Measurements from ENCODE around the gene EDC3.

EDC3 gene

GRCh38 chr15:74724570-74725224 lies 28.9 kb upstream of the EDC3 start:
- peaks cover 4% of the 10 kb centered on the region; the same call in 1 of the 2 replicates for H3K9me3 ChIP-seq (ENCODE audit: control insufficient read depth, insufficient read depth, low read length)
- no peaks in the 10 kb centered on the region for H3K36me3 ChIP-seq (ENCODE audit: insufficient read depth, low read length)
- peaks cover 5% of the 10 kb centered on the region; the same call in 1 of the 2 replicates for H3K4me1 ChIP-seq (ENCODE audit: insufficient read depth, low read length)
- no peak overlapping the region for H3K9ac ChIP-seq (ENCODE audit: low read depth, low read length)

- peaks cover 5% of the 10 kb centered on the region; the same call in 1 of the 2 replicates for H3K4me1 ChIP-seq (ENCODE audit: insufficient read depth, low read length)
- peaks cover 4% of the 10 kb centered on the region; the same call in 1 of the 2 replicates for H3K9me3 ChIP-seq (ENCODE audit: control insufficient read depth, insufficient read depth, low read length)
- H3K9ac ChIP-seq (ENCODE audit: low read depth, low read length), result no peak overlapping the region
- no peaks in the 10 kb centered on the region for H3K36me3 ChIP-seq (ENCODE audit: insufficient read depth, low read length)
These were observed 28.0 kb upstream of the EDC3 start for GRCh38 chr15:74723754-74724334.

GRCh38 chr15:74723187-74723586 lies 27.4 kb upstream of the EDC3 start:
- H3K36me3 ChIP-seq (ENCODE audit: insufficient read depth, low read length), result no peaks in the 10 kb centered on the region
- H3K9ac ChIP-seq (ENCODE audit: low read depth, low read length), result no peak overlapping the region
- H3K4me1 ChIP-seq (ENCODE audit: insufficient read depth, low read length), result peaks cover 5% of the 10 kb centered on the region; the same call in 1 of the 2 replicates
- H3K9me3 ChIP-seq (ENCODE audit: control insufficient read depth, insufficient read depth, low read length), result peaks cover 4% of the 10 kb centered on the region; the same call in 1 of the 2 replicates

GRCh38 chr15:74722591-74722990 lies 26.8 kb upstream of the EDC3 start:
- peaks cover under 1% of the 10 kb centered on the region; the same call in 1 of the 2 replicates for H3K9me3 ChIP-seq (ENCODE audit: control insufficient read depth, insufficient read depth, low read length)
- H3K4me1 ChIP-seq (ENCODE audit: insufficient read depth, low read length), result peaks cover 5% of the 10 kb centered on the region; the same call in 1 of the 2 replicates
- no peaks in the 10 kb centered on the region for H3K36me3 ChIP-seq (ENCODE audit: insufficient read depth, low read length)
- no peak overlapping the region for H3K9ac ChIP-seq (ENCODE audit: low read depth, low read length)

- no peak overlapping the region for H3K9ac ChIP-seq (ENCODE audit: low read depth, low read length)
- no peaks in the 10 kb centered on the region for H3K9me3 ChIP-seq (ENCODE audit: control insufficient read depth, insufficient read depth, low read length)
- H3K4me1 ChIP-seq (ENCODE audit: insufficient read depth, low read length), result no peaks in the 10 kb centered on the region
- no peaks in the 10 kb centered on the region for H3K36me3 ChIP-seq (ENCODE audit: insufficient read depth, low read length)
These were observed 20.8 kb upstream of the EDC3 start for GRCh38 chr15:74716651-74717050.

GRCh38 chr15:74712311-74712710 lies 16.5 kb upstream of the EDC3 start:
- no peak overlapping the region for H3K9ac ChIP-seq (ENCODE audit: low read depth, low read length)
- H3K36me3 ChIP-seq (ENCODE audit: insufficient read depth, low read length), result no peaks in the 10 kb centered on the region
- no peaks in the 10 kb centered on the region for H3K4me1 ChIP-seq (ENCODE audit: insufficient read depth, low read length)
- no peaks in the 10 kb centered on the region for H3K9me3 ChIP-seq (ENCODE audit: control insufficient read depth, insufficient read depth, low read length)

- H3K9ac ChIP-seq (ENCODE audit: low read depth, low read length), result no peak overlapping the region
- no peaks in the 10 kb centered on the region for H3K36me3 ChIP-seq (ENCODE audit: insufficient read depth, low read length)
- H3K4me1 ChIP-seq (ENCODE audit: insufficient read depth, low read length), result no peaks in the 10 kb centered on the region
- H3K9me3 ChIP-seq (ENCODE audit: control insufficient read depth, insufficient read depth, low read length), result no peaks in the 10 kb centered on the region
These were observed 14.7 kb upstream of the EDC3 start for GRCh38 chr15:74710319-74711094.

GRCh38 chr15:74709892-74710291 lies 14.1 kb upstream of the EDC3 start:
- no peaks in the 10 kb centered on the region for H3K4me1 ChIP-seq (ENCODE audit: insufficient read depth, low read length)
- H3K9ac ChIP-seq (ENCODE audit: low read depth, low read length), result no peak overlapping the region
- no peaks in the 10 kb centered on the region for H3K36me3 ChIP-seq (ENCODE audit: insufficient read depth, low read length)
- H3K9me3 ChIP-seq (ENCODE audit: control insufficient read depth, insufficient read depth, low read length), result no peaks in the 10 kb centered on the region

- H3K4me1 ChIP-seq (ENCODE audit: insufficient read depth, low read length), result no peaks in the 10 kb centered on the region
- no peaks in the 10 kb centered on the region for H3K9me3 ChIP-seq (ENCODE audit: control insufficient read depth, insufficient read depth, low read length)
- no peak overlapping the region for H3K9ac ChIP-seq (ENCODE audit: low read depth, low read length)
- H3K36me3 ChIP-seq (ENCODE audit: insufficient read depth, low read length), result no peaks in the 10 kb centered on the region
These were observed 13.2 kb upstream of the EDC3 start for GRCh38 chr15:74709011-74709410.

- Histone ChIP-seq H3K9me3 (ENCODE audit: control insufficient read depth, insufficient read depth, low read length) (no peaks in the 10 kb centered on the region), H3K4me1 (ENCODE audit: insufficient read depth, low read length) (peaks cover 6% of the 10 kb centered on the region; the same call in 1 of the 2 replicates), H3K9ac (ENCODE audit: low read depth, low read length) (peak overlapping the region; percentile 68; the same call in 1 of the 2 replicates), H3K36me3 (ENCODE audit: insufficient read depth, low read length) (no peaks in the 10 kb centered on the region)
These were observed 984 bp upstream of the EDC3 start for GRCh38 chr15:74696808-74697207.

GRCh38 chr15:74696398-74696729 lies 540 bp upstream of the EDC3 start:
- Histone ChIP-seq H3K9ac (ENCODE audit: low read depth, low read length) (peak overlapping the region; percentile 68), H3K36me3 (ENCODE audit: insufficient read depth, low read length) (no peaks in the 10 kb centered on the region), H3K4me1 (ENCODE audit: insufficient read depth, low read length) (peaks cover 6% of the 10 kb centered on the region; the same call in 1 of the 2 replicates), H3K9me3 (ENCODE audit: control insufficient read depth, insufficient read depth, low read length) (no peaks in the 10 kb centered on the region)

- Histone ChIP-seq H3K36me3 (ENCODE audit: insufficient read depth, low read length) (no peaks in the 10 kb centered on the region), H3K9me3 (ENCODE audit: control insufficient read depth, insufficient read depth, low read length) (no peaks in the 10 kb centered on the region), H3K9ac (ENCODE audit: low read depth, low read length) (no peak overlapping the region), H3K4me1 (ENCODE audit: insufficient read depth, low read length) (peaks cover 6% of the 10 kb centered on the region; the same call in 1 of the 2 replicates)
These were observed 3.5 kb downstream of the EDC3 start for GRCh38 chr15:74692327-74692726.

- no peaks in the 10 kb centered on the region for H3K9me3 ChIP-seq (ENCODE audit: control insufficient read depth, insufficient read depth, low read length)
- H3K36me3 ChIP-seq (ENCODE audit: insufficient read depth, low read length), result no peaks in the 10 kb centered on the region
- H3K4me1 ChIP-seq (ENCODE audit: insufficient read depth, low read length), result no peaks in the 10 kb centered on the region
- H3K9ac ChIP-seq (ENCODE audit: low read depth, low read length), result no peak overlapping the region
These were observed 12.1 kb downstream of the EDC3 start for GRCh38 chr15:74683758-74684157.

- Histone ChIP-seq H3K36me3 (ENCODE audit: insufficient read depth, low read length) (no peaks in the 10 kb centered on the region), H3K4me1 (ENCODE audit: insufficient read depth, low read length) (no peaks in the 10 kb centered on the region), H3K9me3 (ENCODE audit: control insufficient read depth, insufficient read depth, low read length) (no peaks in the 10 kb centered on the region), H3K9ac (ENCODE audit: low read depth, low read length) (no peak overlapping the region)
These were observed 12.9 kb downstream of the EDC3 start for GRCh38 chr15:74682954-74683353.

GRCh38 chr15:74680456-74680855 lies 15.4 kb downstream of the EDC3 start:
- Histone ChIP-seq H3K9me3 (ENCODE audit: control insufficient read depth, insufficient read depth, low read length) (no peaks in the 10 kb centered on the region), H3K36me3 (ENCODE audit: insufficient read depth, low read length) (no peaks in the 10 kb centered on the region), H3K9ac (ENCODE audit: low read depth, low read length) (no peak overlapping the region), H3K4me1 (ENCODE audit: insufficient read depth, low read length) (no peaks in the 10 kb centered on the region)
